ENCODE results near the gene H6PD.

The H6PD gene

GRCh38 chr1:9196129-9197040 is 38.2 kb upstream of the H6PD start (continued):
- TF ChIP-seq ZNF561 (tag by site-specific recombination; IDR thresholded peaks at IDR 0.05; ENCODE audit: borderline replicate concordance) = 0 out of 2 replicates have a peak, but pooled peaks have one; percentile 24
- TF ChIP-seq PRDM4 (tag by site-specific recombination; IDR thresholded peaks at IDR 0.05) = no peak
- TF ChIP-seq BCL6B (tag by site-specific recombination; IDR thresholded peaks at IDR 0.05) = no peak
- peak; percentile 49 for TF ChIP-seq PATZ1 (tag by site-specific recombination; IDR thresholded peaks at IDR 0.05)
- TF ChIP-seq ZNF529 (tag by site-specific recombination; IDR thresholded peaks at IDR 0.05; ENCODE audit: insufficient replicate concordance) = no peak
- TF ChIP-seq ZSCAN18 (tag by site-specific recombination; IDR thresholded peaks at IDR 0.05) = no peak
- no peak for TF ChIP-seq ZNF23 (tag by site-specific recombination; IDR thresholded peaks at IDR 0.05; ENCODE audit: borderline replicate concordance)
- no peak for TF ChIP-seq ZNF610 (tag by site-specific recombination; IDR thresholded peaks at IDR 0.05; ENCODE audit: borderline replicate concordance)
- TF ChIP-seq PRDM10 (tag by site-specific recombination; IDR thresholded peaks at IDR 0.05) = peak; percentile 80
- TF ChIP-seq ZNF169 (tag by site-specific recombination; IDR thresholded peaks at IDR 0.05) = no peak
- peak; percentile 32; the same call in 1 of the 2 replicates for TF ChIP-seq ZNF394 (tag by site-specific recombination; IDR thresholded peaks at IDR 0.05; ENCODE audit: borderline replicate concordance)
- no peak for TF ChIP-seq GFI1B (tag by site-specific recombination; IDR thresholded peaks at IDR 0.05)
- TF ChIP-seq OSR2 (tag by site-specific recombination; IDR thresholded peaks at IDR 0.05) = 0 out of 2 replicates have a peak, but pooled peaks have one; percentile 10
- peak; percentile 70 for TF ChIP-seq ZNF2 (tag by site-specific recombination; IDR thresholded peaks at IDR 0.05)
- TF ChIP-seq ZNF558 (tag by site-specific recombination; IDR thresholded peaks at IDR 0.05) = no peak
- no peak for TF ChIP-seq ZNF324 (tag by site-specific recombination; IDR thresholded peaks at IDR 0.05)
- no peak for TF ChIP-seq MYNN (tag by site-specific recombination; IDR thresholded peaks at IDR 0.05; ENCODE audit: borderline replicate concordance)
- TF ChIP-seq TCF7L2 (IDR thresholded peaks at IDR 0.05; ENCODE audit: borderline replicate concordance, low read depth, low read length) = no peak
- TF ChIP-seq CTCF (tag by site-specific recombination; IDR thresholded peaks at IDR 0.05) = peak; percentile 57
- no peak for TF ChIP-seq ZBTB10 (tag by site-specific recombination; IDR thresholded peaks at IDR 0.05)
- peak; percentile 59 for TF ChIP-seq GLIS1 (tag by site-specific recombination; IDR thresholded peaks at IDR 0.05)
- TF ChIP-seq ZNF629 (tag by site-specific recombination; IDR thresholded peaks at IDR 0.05) = 0 out of 2 replicates have a peak, but pooled peaks have one; percentile 22
